NCI-H146 treated with DMSO at 0.1 percent for 48 hours (cell line): ENCODE results near the gene EGR2.
A peak's percentile ranks its signal among the peaks of the same experiment; 100 is the strongest.

Experiments used
- DNase-seq: peaks from one replicate; lab custom pipeline; 2025; ENCODE audit not compliant: unreplicated experiment; lab: John Stamatoyannopoulos, UW

Gene EGR2

DNA sequence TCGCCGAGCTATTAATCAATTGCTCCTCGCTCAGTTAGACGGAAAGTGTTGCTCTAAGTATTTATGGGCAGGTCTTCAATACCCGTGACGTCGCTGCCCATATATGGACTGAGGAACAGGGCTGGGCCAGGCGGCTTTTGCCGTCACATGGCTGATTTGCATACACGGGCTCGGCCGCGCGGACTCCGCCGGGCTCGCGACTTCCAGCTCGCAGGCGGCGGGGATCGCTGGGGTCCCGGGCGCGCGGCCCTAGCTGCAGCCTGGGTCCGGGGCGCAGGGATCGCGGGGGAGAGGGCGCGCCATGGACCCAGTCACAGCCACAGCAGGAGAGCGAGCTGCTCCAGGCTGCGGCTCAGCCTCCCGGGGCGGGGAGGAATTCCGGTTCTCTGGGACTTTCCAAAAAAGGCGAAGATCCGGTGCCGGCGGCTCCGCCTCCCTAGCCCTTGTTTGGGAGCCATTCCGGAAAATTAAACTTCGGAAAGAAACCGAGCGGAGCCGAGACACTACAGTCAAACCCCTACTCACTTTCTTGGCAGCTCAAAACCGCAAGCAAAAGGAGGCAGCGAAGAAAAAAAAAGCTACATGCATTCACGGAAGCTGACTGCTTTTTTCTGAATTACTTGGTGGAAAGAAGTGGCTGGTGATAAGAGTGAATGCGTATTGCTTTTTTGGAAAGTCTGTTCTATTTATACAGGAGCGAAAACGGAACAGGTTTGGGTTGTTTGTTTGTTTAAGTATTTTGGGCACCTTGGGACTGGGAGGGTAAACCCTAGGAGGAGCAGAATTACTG is at the start of gene EGR2:
Gene EGR2, minus strand, starts transcription at position 36 of the 790 bp plus-strand sequence. CDS start 337 bp downstream, outside the sequence.
- peak; percentile 72 for DNase-seq

DNA sequence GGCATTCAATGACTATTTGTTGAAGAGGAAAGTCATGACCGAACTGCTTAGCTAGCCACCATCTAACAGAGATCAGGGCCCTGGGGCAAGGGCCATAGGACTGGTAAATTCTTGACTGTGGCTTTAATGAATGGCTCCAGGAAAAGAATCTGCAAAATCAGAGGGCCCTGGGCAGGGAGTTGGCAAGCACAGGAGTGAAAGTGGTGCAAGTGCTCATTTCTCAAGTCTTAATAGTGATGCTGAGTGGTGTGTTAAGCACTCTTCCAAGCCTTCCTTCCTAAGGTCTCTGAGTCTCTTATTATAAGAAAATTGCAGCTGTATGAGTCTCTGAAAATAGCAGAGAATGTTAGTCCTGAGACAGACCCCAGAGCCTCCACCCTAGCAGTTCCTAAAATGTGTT is 46.3 kb upstream of the EGR2 start:
- DNase-seq, result no peak

DNA sequence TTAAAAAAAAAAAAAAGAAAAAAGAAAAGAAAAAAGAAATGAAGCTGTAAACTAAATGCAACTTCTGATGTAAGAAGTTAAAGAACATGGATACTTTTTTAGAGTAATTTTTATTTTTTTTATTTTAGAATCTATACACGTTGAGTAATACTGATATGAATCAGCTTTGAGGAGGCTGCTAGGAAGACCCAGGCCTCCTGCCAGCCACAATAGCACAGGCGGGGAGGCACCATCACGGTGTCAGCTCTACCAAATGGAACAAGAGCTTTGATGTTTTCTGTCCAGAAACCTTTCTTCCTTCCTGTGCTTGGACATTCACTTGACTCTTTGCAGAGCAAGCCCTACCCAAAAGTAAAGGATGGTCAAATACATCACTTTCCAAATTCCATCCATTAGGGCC is 45.3 kb upstream of the EGR2 start:
- no peak for DNase-seq

DNA sequence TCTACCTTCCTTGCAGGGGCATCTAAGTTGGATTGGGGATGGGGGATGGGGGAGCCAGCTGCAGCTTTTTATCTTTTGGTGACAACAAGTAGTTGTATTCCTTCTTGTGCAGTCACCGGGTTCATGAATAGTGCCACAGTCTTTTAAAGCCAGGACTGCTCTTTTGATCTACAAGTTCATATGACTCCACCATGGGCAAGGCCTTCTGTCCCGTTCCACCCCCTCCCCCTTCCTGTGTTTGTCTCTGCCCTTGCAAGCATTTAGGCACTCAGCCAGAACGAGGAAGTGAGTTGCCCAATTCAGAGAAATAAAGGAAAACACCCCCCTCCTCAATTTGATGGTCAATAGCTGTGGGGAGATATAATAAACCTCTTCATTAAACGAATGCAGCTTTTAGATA is 44.8 kb upstream of the EGR2 start:
- DNase-seq, result no peak

DNA sequence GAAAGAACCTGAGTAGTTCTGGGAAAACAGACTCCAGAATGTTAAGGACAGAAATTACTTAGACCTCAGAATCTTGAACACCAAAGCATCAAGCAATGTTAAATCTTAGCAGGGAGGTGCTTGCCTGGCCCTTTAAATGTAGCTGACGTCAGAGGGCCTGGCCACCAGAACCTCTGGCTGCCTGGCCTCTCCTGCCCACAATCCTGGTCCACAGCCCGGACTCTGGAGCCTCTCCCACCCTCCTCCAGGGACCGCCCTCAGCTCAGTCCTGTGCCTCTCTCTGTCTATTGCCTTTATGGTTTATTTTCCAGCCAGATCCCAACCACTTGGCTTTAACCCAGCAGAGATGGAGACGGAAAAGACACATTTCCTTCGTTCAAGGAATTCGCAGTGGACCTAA is 42.2 kb upstream of the EGR2 start:
- no peak for DNase-seq

DNA sequence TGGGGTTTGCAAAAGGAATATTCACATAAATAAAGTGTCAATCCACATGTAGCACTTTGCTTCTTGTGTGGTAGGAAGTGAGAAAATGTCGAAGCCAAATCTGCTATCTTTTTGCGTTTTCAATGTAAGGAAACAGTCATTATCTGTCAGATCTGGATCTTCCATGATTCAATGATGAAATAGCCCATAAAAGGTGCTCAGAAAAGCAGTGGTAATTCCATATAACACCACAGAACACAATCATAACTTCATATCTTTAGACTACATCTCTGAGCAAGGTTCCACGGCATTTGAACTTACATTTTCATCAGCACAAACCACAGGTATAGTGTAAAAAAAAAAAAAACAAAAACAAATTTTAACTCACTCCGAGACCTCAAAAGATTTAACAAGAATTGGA is 39.9 kb upstream of the EGR2 start:
- no peak for DNase-seq

DNA sequence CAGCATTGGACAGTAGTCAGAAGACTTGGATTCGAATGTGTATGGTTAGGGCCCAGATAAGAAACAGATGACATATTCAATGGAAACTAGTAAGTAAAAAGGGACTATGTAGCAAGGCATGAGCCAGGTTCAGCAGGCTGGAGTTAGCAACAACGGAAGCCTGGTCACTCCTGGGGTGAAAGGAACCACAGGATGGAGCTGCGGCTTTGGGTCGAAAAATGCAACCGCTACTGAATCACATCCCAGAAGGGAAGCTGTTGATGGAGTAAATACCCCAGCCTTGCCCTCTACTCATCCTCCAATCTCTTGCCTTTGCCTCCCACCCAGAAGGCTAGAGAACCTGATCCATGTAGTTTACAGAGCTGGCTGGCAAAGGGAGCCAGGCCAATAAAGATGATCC is 37.5 kb upstream of the EGR2 start:
- no peak for DNase-seq

DNA sequence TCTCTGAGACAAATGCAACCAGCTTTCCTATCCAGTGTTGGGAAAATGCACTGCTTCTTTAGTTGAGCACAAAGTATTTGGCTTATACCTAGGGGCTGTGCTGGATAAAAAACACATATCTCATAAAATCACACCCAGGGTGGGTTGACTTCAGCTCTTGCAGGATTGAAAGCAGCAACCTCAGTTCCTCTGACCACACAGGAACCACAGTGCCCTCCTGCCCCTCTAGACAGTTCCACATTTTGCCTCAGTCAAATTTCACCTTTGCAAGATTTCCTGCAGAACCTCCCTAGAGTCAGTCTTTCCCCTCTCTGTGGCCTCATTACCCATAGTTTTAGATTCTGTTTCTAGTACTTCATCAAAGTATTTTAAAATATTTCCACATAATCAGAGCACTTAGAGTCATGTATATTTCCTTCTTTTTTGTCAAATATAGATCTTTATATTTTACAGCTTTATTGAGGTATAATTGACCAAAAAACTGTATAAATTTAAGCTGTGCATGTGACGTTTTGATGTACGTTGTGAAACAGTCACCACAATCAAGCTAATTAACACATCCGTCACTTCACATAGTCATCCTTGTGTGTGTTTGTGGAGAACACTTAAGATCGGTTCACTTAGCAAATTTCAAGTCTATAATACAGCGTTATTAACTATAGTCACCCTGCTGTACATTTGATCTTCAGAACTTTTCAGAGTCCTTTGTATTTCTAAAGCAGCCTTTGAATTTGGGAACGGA is 37.0 kb upstream of the EGR2 start:
- no peak for DNase-seq

DNA sequence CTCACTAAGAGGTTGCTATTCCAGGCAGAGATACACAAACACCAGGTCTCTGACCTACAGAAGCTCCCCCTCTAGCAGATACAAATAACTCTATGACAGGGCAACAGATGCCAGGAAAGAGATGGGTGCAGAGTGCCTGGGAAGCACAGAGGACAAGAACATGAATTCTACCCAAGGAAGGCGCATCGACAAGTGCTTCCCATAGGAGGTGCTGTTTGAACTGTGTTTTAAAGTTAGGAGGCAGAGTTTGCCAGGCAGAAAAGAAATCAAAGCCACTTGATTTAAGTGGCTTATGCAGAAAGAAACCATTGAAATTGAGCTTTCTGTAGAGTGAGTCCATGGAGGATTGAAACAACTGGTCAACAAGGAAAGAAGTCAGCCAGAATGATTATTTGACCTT is 35.3 kb upstream of the EGR2 start:
- no peak for DNase-seq

DNA sequence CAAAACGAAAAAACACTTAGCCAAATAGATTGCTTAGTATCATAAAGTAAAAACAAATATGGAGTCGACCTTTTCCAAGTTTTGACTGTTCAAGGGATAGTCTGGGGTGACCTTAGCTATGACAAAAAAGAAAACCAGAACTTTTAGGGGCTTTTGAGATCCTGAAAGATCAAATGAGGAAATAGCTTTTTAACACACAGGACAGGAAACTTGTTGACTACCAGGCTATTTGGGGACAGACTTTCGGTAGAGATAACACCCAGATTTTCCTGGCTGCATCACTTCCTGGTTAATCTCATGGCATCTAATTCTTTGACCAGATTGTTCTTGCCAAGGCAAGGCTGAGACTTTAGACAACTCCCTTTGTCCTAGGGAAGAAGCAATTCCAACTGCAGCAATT is 34.5 kb upstream of the EGR2 start:
- DNase-seq, result no peak

DNA sequence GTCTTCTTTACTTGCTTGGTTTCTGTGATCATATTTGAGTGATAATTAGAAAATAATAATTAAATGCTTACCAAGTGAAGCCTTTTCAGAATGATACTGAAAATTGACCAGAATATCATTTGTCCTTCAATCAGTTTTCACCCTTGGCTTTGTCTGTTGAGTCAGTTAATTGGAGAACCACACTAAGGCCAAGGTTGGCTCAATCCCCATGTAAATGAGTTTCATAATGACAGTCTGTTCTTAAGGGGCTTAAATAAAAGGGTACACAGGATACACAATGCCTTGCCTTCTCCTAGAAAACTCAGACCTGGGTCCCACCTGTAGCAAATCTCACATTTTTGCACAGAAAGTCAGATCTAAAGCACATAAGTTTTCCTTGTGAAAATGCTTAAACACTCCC is 31.3 kb upstream of the EGR2 start:
- no peak for DNase-seq

DNA sequence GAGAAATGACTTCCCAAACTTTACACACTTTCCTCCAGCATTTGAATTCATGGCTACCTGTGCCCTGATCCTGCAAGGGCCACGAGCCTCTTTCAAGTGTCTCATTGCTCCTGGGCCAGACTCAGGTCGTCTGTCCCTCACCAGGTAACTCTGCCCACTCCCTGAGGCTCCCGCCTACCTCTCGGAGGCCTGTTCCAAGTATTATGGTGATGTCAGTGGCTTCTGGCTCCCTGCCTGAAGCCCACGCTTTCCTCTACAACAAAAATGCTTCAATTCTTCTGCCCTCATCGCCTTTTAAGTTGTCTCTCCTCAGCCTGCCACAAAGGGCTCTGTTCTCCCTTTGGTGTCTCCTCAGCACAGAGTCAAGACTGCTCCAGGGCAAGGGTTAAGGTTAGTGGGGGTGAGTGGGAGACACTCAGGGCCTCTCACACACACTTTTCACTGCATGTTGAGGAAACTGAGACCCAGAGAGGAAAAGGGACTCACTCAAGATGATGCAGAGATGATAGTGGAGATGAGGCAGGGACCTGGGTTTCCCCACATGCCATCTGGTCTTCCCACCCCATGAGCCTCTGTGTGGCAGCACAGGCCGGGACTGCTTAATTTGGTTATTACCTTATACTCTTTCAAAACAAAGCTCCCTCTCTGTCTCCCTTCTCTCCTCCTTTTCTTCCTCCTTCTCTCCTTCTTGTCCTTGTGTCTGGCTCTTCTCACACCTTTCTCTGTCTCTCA is 28.3 kb upstream of the EGR2 start:
- no peak for DNase-seq

DNA sequence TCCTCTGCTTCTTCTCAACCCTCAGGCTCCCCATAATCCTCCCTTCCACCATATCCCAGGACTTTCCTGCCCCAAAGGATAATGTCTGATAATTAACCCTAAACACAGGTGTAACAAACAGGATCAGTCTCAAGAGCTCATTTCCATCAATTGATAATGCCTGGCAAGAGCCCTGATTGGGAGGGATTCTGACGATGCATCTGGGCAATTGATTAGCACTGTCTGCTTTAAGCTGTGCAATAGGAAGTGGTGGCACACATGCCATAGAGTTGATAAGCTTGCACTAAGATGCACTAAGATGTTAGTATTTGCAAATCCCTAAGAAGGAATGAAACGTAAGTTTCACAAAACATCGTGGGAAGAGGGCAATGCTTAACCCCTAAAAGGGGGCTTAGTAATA is 27.4 kb upstream of the EGR2 start:
- DNase-seq, result no peak

DNA sequence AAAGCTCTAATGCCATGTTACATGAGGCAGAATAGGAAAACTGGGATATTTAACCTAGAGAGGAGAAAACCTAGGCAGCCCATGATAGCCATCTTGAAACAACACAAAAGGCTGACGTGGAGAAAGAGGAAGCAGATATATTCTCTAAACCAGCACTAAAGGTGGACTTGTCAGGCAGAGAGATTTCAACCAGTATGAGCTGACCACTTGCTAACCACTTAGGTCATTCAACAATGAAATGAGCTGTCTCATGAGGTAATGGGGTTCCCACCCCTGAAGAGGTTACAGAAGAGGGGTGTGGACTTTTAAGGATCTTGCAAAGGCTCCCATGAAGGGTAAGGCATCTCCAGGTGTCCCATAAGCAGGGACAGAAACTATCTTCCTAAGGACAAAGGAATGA is 26.8 kb upstream of the EGR2 start:
- no peak for DNase-seq

DNA sequence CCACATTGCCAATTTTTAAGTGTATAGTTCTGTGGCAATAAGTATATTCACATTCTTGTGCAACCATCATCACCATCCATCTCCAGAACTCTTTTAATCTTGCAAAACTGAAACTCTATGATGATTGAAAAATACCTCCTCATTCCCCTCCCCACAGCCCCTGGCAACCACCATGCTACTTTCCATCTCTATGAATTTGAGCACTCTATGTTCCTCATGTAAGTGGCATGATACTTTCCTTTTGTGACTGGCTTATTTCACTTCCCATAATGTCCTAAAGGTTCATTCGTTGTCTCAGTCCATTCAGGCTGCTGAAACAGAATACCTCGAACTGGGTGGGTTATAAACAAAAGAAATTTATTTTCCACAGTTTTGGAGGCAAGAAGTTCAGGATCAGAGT is 23.4 kb upstream of the EGR2 start:
- no peak for DNase-seq

DNA sequence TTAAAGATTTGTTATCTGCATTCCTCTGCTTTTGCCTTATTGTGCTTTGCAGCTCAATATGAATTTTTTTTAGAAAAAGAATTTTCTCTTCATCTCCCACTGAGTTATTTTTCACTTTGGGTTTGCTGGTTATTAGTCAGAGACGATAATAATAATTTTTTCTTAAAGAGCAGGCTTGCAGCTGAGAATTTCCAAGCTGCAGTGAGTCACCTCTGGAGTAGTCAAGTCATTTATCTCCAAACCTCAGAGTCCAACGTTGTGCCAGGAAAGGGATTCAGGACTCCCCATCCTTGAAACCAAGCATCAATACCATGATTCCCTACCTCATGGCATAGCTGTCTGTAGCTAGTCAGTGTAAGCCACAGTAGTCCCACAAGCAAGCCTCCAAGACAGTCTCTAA is 15.2 kb upstream of the EGR2 start:
- DNase-seq, result no peak

DNA sequence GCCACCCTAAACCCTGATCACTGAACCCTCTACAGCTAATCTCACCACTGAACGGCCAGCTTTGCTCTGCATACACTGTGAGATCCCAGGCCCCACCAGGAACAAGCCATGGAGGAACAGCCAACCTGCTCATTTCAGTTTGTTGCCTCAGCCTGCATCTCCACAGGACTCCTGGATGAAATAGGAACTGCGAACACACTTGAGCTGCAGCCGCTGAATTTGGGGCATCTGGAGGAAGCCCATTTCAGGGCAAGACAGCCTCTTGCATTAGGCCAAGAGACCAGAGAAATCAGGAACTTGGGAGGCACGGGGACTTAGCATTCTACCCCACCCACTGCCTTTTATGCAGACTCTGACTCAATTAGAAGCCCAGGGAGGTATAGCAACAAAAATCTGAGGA is 14.5 kb upstream of the EGR2 start:
- no peak for DNase-seq

DNA sequence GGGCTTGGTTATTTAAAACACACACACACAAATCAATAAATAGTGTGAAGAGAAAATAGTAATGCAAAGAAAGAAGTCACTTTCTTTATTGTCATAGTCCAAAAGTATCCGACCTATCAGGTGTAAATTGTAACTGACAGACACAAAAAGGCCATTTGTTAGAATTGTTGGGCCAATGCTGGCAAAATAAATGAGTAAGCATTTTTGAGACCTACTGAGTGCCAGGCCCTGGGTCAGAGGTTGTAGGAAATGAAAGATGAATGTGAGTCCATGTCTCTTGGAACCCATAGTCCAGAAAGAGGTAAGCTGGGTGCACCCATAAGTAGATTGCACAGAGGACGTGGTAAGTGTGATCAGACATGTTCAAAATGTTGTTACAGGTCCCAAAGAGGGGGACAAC is 13.5 kb upstream of the EGR2 start:
- DNase-seq, result no peak

DNA sequence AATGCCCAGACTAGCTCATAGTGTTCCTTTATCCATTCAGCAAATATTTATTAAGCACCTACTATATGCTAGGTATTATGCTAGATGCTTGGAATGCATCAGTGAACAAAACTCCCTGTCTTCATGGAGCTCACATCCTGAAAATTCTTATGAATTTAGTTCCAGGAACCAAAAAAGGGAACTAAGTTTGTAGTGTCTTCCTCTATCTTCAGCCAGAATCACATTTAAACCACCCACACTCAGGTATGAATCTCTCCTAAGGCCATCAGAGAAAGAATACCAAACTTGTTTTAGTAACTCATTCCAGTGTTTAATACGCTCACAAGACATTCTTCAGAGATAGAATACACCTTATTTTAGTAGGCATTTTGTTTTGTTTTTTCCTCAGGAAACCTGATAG is 10.1 kb upstream of the EGR2 start:
- DNase-seq, result no peak

DNA sequence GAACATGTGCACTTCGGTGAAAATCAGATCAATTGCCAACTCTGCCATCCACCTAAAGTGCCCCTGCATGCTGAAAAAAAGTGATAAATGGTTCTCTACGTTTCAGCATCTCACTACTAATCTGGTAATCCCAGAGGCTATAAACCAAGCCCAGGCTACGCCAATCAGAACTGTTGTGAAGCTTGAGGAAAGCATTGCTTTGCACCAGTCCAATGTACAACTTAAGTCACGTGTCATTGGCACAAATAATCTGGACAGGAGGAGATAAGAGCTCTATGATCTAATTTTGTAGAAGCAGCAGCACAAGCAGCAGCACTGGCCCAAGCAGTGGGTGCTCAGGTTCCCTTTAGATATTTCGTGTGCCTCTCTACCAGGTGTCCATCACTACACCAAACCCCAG is 4.4 kb upstream of the EGR2 start:
- no peak for DNase-seq

DNA sequence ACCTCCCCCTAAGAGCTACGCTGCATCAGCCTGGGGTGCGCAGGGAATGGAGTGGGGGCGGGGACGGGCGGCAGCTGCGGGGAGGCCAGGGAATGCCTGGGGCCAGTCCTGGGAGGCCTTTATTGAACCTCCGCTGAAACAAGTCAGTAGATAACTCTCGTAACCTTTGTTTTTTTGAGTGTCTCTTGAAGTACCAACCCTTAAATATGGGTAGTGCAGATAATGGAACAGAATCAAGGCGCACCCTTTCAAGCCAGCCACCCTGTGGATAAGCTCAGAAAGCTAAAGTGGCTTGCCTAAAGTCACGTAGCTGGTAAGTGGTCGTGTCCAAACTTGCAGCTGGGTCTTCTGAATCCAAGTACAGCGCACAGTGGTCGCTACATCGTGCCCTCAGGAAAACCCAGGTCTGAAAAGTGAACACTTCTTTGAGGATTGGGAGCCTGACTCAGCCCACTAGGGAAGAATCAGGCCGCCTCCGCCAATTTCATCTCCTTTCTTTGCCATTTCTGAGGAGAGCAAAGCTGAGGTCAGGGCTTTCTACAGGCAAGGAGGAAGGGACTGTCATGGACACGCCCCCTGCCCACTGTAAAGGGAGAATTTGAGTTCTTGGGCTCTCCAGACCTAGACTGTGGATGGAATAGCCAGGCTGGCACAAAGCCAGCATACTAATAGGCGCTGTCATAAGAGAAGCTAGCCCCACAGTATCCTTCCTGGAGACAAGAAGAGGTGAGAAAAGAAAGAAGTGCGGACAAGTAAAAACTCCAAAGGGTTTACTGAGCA is 3.2 kb upstream of the EGR2 start:
- DNase-seq, result no peak
